ENCODE results near the gene TPT1. TPM values are rescaled to one million over a fixed set of nuclear protein-coding genes. Genes with fewer than 3 reads are reported as not detected.
A peak's percentile ranks its signal among the peaks of the same experiment; 100 is the strongest.

Gene TPT1
- total and polyA plus RNA-seq, 7 donors = 7,807 to 19,074 (median 12,417) TPM

GRCh38 chr13:45341799-45342500, 967 bp upstream of the TPT1 start:
- Histone ChIP-seq H3K4me3 (peak overlapping the region; percentile 80), H3K9me3 (no peaks in the 10 kb centered on the region), H3K27me3 (ENCODE audit: insufficient read depth in 3 of 3, low read length in 2 of 3) (no peaks in the 10 kb centered on the region), H3K36me3 (ENCODE audit: insufficient read depth in 1 of 2, low read depth in 1 of 2) (peaks cover 10 to 63% of the 10 kb centered on the region in 2 donors), H3K27ac (peak overlapping the region; percentile 98), H3K4me1 (peaks cover 37% of the 10 kb centered on the region)
- intact Hi-C loops (cut with DNase I) = no loop called here
- TF ChIP-seq, protein P1, sequence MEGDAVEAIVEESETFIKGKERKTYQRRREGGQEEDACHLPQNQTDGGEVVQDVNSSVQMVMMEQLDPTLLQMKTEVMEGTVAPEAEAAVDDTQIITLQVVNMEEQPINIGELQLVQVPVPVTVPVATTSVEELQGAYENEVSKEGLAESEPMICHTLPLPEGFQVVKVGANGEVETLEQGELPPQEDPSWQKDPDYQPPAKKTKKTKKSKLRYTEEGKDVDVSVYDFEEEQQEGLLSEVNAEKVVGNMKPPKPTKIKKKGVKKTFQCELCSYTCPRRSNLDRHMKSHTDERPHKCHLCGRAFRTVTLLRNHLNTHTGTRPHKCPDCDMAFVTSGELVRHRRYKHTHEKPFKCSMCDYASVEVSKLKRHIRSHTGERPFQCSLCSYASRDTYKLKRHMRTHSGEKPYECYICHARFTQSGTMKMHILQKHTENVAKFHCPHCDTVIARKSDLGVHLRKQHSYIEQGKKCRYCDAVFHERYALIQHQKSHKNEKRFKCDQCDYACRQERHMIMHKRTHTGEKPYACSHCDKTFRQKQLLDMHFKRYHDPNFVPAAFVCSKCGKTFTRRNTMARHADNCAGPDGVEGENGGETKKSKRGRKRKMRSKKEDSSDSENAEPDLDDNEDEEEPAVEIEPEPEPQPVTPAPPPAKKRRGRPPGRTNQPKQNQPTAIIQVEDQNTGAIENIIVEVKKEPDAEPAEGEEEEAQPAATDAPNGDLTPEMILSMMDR (IDR thresholded peaks at IDR 0.05) = no peak
- ATAC-seq (peak in 2 of 4 donors; percentile 13 to 24), DNase-seq (peak; percentile 65 to 74)
- WGBS, 3 donors = 14 to 17% (median 15%) methylated on average over 17 of the region's 17 CpGs

DNA sequence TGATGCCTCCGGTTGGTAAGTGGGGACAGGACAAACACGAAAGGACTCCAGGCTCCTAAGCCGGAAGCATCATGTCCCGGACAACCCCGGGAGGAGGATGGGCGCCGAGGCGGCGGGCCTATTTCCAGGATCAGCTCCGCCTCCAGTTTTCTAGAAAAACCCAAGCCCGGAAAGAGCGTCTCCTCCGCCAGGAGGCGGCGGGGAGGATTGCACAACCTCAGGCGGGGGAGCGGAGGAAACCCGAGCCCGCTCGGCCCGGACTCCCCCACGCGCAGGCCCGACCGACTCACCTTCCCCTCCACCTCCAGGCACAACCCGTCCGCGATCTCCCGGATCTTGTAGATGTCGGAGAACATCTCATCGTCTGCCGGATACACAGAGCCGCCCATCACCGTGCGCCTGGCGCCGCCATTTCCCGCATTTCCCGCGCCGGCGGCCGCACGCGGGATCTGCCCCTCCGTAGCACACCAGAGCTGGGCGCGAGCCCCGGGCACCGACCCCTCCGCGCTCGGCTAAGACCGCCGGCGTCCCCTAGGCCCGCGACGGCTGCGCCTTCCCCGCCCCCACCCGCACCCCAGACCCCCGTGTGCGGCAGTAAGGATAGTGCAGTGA, 455 bp downstream of the TPT1 start:
- peaks cover 17 to 63% of the 10 kb centered on the region in 2 donors for H3K36me3 ChIP-seq (ENCODE audit: insufficient read depth in 1 of 2, low read depth in 1 of 2)
- DNase-seq = peak; percentile 94 to 98
- ATAC-seq = peak; percentile 75 to 80 (median 76)
- H3K27me3 ChIP-seq (ENCODE audit: insufficient read depth in 3 of 3, low read length in 2 of 3) = no peaks in the 10 kb centered on the region
- TF ChIP-seq, protein P1 (IDR thresholded peaks at IDR 0.05) = peak; percentile 46
- no peaks in the 10 kb centered on the region for H3K9me3 ChIP-seq
- 0 to 1% (median 0%) methylated on average over 51 to 64 of the region's 64 CpGs for whole genome bisulfite sequencing, 3 donors
- intact Hi-C loops (cut with DNase I) = no loop called here
- H3K4me3 ChIP-seq = peak overlapping the region; percentile 80
- H3K4me1 ChIP-seq = peaks cover 51% of the 10 kb centered on the region
- H3K27ac ChIP-seq = peak overlapping the region; percentile 98

DNA sequence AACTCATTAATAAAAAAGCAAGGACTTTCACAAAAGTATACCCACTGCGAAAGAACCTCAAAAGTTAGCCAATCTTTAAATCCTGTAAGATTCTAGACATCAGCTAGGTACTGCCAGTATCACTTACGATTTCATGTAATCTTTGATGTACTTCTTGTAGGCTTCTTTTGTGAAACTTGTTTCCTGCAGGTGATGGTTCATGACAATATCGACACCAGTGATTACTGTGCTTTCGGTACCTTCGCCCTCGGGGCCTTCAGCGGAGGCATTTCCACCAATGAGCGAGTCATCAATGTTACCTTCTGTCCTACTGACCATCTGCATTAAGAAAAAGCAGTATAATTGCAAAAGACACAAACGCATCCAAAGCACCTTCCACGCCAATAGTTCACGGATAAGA, 1.1 kb downstream of the TPT1 start:
- TF ChIP-seq, protein P1 (IDR thresholded peaks at IDR 0.05) = no peak
- Histone ChIP-seq H3K4me1 (peaks cover 58% of the 10 kb centered on the region), H3K4me3 (peak overlapping the region; percentile 80), H3K9me3 (no peaks in the 10 kb centered on the region), H3K27me3 (ENCODE audit: insufficient read depth in 3 of 3, low read length in 2 of 3) (no peaks in the 10 kb centered on the region), H3K36me3 (ENCODE audit: insufficient read depth in 1 of 2, low read depth in 1 of 2) (peaks cover 21 to 63% of the 10 kb centered on the region in 2 donors), H3K27ac (peak overlapping the region; percentile 98)
- ATAC-seq (no peak), DNase-seq (no peak)
- 7 to 12% (median 10%) methylated on average over 11 of the region's 11 CpGs for WGBS, 3 donors
- intact Hi-C loops (cut with DNase I) = no loop called here

DNA sequence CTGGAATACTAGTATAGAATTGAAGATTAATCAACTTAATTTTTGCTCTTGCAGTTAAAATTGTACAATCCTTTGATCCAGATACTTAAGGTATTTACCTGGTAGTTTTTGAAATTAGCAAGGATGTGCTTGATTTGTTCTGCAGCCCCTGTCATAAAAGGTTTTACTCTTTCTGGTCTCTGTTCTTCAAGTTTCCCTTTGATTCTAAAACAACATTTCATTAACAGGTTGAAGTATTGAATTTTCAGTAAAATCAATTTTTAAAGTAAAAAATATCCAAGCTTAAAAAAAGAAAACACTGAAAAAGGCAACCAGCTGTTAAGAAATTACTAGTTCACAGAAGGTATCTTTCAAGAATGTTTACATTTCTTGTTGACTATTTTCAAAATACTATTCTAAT, 1.6 kb downstream of the TPT1 start:
- DNase-seq (no peak), ATAC-seq (no peak)
- intact Hi-C loops (cut with DNase I) = no loop called here
- peak overlapping the region; percentile 98 for H3K27ac ChIP-seq
- H3K4me3 ChIP-seq = peak overlapping the region; percentile 80
- peaks cover 63% of the 10 kb centered on the region for H3K4me1 ChIP-seq
- peaks cover 24 to 63% of the 10 kb centered on the region in 2 donors for H3K36me3 ChIP-seq (ENCODE audit: insufficient read depth in 1 of 2, low read depth in 1 of 2)
- TF ChIP-seq, protein P1 (IDR thresholded peaks at IDR 0.05) = no peak
- H3K27me3 ChIP-seq (ENCODE audit: insufficient read depth in 3 of 3, low read length in 2 of 3) = no peaks in the 10 kb centered on the region
- no peaks in the 10 kb centered on the region for H3K9me3 ChIP-seq

Data from psoas muscle (tissue), 8 donors.